Keratinocyte (primary cell): ENCODE measurements around the gene NFATC2.

Experiments
- EZH2 ChIP-seq: IDR thresholded peaks from one replicate; pipeline ENCODE4 v1.6.1; 2012; ENCODE audit warnings: inconsistent platforms, mild to moderate bottlenecking, low read length, moderate library complexity
- TF ChIP-seq, protein P1 (sequence below), 3 experiments: IDR thresholded peaks in 1 of 3; conservative IDR thresholded peaks in 1 of 3; optimal IDR thresholded peaks in 1 of 3; 2 replicates in 2 of 3; 3 replicates in 1 of 3; pipeline versions ENCODE3 to v1.5.1; 2011; ENCODE audit warnings: low read length in 3 of 3, mild to moderate bottlenecking in 3 of 3, moderate library complexity in 2 of 3, control low read depth in 1 of 3, inconsistent platforms in 1 of 3; ENCODE audit not compliant: insufficient read depth in 2 of 3; ENCODE audit errors: extremely low read depth in 1 of 3

DNA sequence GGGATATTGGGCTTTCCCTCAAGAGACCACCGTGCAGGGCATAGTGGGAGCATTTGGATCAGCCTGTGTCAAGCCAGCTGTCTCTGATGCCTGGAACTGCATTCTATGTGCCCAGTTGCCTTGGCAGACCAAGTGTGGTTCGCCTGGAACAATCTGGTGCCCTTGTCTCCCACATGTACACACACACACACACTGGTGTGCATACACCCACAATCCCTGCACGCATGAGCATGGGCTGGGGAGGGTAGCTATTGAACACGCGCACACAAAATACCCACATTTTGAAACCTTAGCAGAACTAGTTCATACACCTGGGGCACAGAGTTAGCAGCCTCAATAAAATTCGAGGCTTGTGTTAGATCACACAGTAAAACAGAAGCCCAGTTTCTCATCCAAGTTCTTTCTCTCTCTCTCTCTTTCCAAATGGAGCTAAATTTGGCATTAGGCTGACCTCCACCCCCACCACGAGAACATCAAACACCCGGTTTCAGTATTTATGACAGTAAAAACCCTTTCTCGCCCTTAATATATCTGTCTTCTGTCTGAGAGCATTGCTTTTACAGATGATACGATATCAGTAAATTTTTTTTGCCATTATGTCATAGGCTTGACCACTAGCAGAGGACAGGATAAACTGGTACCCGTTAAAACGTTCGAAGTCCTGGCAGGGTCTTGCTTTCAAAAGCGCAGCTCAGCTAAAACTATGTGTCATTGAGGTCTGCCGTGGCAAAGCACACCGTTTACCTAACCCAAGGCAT is 18.2 kb upstream of the NFATC2 start:
- no peak for TF ChIP-seq EZH2
- TF ChIP-seq, protein P1, sequence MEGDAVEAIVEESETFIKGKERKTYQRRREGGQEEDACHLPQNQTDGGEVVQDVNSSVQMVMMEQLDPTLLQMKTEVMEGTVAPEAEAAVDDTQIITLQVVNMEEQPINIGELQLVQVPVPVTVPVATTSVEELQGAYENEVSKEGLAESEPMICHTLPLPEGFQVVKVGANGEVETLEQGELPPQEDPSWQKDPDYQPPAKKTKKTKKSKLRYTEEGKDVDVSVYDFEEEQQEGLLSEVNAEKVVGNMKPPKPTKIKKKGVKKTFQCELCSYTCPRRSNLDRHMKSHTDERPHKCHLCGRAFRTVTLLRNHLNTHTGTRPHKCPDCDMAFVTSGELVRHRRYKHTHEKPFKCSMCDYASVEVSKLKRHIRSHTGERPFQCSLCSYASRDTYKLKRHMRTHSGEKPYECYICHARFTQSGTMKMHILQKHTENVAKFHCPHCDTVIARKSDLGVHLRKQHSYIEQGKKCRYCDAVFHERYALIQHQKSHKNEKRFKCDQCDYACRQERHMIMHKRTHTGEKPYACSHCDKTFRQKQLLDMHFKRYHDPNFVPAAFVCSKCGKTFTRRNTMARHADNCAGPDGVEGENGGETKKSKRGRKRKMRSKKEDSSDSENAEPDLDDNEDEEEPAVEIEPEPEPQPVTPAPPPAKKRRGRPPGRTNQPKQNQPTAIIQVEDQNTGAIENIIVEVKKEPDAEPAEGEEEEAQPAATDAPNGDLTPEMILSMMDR (optimal IDR thresholded peaks at IDR 0.05 in 1 of 3, IDR thresholded peaks at IDR 0.05 in 1 of 3, conservative IDR thresholded peaks at IDR 0.05 in 1 of 3; ENCODE audit: extremely low read depth in 1 of 3, insufficient read depth in 2 of 3, low read length in 3 of 3), result no peak
